ENCODE measurements around the gene TSPAN14. TPM values are rescaled to one million over a fixed set of nuclear protein-coding genes. Genes with fewer than 3 reads are reported as not detected.
A peak's percentile ranks its signal among the peaks of the same experiment; 100 is the strongest.

The TSPAN14 gene
- total RNA-seq, 1 experiment from 2014 or later = 73.5 TPM

DNA sequence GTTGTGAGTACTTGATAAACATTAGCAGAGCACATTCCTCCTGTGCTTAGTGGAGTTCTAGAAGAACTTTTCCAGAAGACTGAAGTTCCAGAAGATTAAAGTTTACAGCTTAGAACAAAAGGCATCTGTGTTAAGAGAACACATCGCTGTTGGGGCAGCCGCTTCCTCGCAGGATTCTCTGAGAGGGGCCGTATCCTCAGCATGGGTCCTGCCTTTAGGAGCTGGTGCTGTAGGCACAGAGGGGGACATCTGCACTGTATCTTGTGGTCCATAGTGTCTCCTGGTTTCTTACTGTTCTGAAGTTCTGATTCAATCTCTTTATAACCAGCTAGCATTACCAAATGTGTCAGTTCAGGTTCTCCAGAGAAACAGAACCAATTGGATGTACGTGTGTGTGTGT is 99.9 kb downstream of the TSPAN14 start:
- TF ChIP-seq CBFB (CRISPR knock-in tag; IDR thresholded peaks at IDR 0.05; ENCODE audit: low read depth) (no peak), ZNF232 (CRISPR knock-in tag; IDR thresholded peaks at IDR 0.05) (no peak), ZNF416 (CRISPR knock-in tag; IDR thresholded peaks at IDR 0.05) (no peak), NR2C2 (CRISPR knock-in tag; IDR thresholded peaks at IDR 0.05) (no peak), GTF2I (CRISPR knock-in tag; conservative IDR thresholded peaks at IDR 0.05) (no peak), ZNF396 (CRISPR knock-in tag; IDR thresholded peaks at IDR 0.05; ENCODE audit: borderline replicate concordance) (no peak), SP1 (CRISPR knock-in tag; conservative IDR thresholded peaks at IDR 0.05) (no peak), RORB (CRISPR knock-in tag; IDR thresholded peaks at IDR 0.05) (no peak), ZNF423 (CRISPR knock-in tag; IDR thresholded peaks at IDR 0.05) (no peak), ZNF138 (CRISPR knock-in tag; conservative IDR thresholded peaks at IDR 0.05) (no peak)
- TF ChIP-seq, protein P1, sequence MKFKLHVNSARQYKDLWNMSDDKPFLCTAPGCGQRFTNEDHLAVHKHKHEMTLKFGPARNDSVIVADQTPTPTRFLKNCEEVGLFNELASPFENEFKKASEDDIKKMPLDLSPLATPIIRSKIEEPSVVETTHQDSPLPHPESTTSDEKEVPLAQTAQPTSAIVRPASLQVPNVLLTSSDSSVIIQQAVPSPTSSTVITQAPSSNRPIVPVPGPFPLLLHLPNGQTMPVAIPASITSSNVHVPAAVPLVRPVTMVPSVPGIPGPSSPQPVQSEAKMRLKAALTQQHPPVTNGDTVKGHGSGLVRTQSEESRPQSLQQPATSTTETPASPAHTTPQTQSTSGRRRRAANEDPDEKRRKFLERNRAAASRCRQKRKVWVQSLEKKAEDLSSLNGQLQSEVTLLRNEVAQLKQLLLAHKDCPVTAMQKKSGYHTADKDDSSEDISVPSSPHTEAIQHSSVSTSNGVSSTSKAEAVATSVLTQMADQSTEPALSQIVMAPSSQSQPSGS (CRISPR knock-in tag; IDR thresholded peaks at IDR 0.05; ENCODE audit: borderline replicate concordance, low read depth) = no peak
- TF ChIP-seq, protein P2, sequence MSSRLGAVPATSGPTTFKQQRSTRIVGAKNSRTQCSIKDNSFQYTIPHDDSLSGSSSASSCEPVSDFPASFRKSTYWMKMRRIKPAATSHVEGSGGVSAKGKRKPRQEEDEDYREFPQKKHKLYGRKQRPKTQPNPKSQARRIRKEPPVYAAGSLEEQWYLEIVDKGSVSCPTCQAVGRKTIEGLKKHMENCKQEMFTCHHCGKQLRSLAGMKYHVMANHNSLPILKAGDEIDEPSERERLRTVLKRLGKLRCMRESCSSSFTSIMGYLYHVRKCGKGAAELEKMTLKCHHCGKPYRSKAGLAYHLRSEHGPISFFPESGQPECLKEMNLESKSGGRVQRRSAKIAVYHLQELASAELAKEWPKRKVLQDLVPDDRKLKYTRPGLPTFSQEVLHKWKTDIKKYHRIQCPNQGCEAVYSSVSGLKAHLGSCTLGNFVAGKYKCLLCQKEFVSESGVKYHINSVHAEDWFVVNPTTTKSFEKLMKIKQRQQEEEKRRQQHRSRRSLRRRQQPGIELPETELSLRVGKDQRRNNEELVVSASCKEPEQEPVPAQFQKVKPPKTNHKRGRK (CRISPR knock-in tag; IDR thresholded peaks at IDR 0.05; ENCODE audit: borderline replicate concordance) = no peak
- TF ChIP-seq, protein P3, sequence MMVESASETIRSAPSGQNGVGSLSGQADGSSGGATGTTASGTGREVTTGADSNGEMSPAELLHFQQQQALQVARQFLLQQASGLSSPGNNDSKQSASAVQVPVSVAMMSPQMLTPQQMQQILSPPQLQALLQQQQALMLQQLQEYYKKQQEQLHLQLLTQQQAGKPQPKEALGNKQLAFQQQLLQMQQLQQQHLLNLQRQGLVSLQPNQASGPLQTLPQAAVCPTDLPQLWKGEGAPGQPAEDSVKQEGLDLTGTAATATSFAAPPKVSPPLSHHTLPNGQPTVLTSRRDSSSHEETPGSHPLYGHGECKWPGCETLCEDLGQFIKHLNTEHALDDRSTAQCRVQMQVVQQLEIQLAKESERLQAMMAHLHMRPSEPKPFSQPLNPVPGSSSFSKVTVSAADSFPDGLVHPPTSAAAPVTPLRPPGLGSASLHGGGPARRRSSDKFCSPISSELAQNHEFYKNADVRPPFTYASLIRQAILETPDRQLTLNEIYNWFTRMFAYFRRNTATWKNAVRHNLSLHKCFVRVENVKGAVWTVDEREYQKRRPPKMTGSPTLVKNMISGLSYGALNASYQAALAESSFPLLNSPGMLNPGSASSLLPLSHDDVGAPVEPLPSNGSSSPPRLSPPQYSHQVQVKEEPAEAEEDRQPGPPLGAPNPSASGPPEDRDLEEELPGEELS (CRISPR knock-in tag; IDR thresholded peaks at IDR 0.05) = no peak
- TF ChIP-seq, protein P4, sequence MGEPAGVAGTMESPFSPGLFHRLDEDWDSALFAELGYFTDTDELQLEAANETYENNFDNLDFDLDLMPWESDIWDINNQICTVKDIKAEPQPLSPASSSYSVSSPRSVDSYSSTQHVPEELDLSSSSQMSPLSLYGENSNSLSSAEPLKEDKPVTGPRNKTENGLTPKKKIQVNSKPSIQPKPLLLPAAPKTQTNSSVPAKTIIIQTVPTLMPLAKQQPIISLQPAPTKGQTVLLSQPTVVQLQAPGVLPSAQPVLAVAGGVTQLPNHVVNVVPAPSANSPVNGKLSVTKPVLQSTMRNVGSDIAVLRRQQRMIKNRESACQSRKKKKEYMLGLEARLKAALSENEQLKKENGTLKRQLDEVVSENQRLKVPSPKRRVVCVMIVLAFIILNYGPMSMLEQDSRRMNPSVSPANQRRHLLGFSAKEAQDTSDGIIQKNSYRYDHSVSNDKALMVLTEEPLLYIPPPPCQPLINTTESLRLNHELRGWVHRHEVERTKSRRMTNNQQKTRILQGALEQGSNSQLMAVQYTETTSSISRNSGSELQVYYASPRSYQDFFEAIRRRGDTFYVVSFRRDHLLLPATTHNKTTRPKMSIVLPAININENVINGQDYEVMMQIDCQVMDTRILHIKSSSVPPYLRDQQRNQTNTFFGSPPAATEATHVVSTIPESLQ (CRISPR knock-in tag; IDR thresholded peaks at IDR 0.05) = no peak
- TF ChIP-seq, protein P5, sequence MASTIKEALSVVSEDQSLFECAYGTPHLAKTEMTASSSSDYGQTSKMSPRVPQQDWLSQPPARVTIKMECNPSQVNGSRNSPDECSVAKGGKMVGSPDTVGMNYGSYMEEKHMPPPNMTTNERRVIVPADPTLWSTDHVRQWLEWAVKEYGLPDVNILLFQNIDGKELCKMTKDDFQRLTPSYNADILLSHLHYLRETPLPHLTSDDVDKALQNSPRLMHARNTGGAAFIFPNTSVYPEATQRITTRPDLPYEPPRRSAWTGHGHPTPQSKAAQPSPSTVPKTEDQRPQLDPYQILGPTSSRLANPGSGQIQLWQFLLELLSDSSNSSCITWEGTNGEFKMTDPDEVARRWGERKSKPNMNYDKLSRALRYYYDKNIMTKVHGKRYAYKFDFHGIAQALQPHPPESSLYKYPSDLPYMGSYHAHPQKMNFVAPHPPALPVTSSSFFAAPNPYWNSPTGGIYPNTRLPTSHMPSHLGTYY (CRISPR knock-in tag; IDR thresholded peaks at IDR 0.05) = no peak
- TF ChIP-seq, protein P6, sequence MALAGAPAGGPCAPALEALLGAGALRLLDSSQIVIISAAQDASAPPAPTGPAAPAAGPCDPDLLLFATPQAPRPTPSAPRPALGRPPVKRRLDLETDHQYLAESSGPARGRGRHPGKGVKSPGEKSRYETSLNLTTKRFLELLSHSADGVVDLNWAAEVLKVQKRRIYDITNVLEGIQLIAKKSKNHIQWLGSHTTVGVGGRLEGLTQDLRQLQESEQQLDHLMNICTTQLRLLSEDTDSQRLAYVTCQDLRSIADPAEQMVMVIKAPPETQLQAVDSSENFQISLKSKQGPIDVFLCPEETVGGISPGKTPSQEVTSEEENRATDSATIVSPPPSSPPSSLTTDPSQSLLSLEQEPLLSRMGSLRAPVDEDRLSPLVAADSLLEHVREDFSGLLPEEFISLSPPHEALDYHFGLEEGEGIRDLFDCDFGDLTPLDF (CRISPR knock-in tag; IDR thresholded peaks at IDR 0.05) = no peak
- no peaks in the 10 kb centered on the region for H3K36me3 Mint-ChIP-seq
- CTCF ChIA-PET = interaction anchor here (1.1 to 2.6 kb wide), 4 partner anchors 42 to 176 kb away, joined by 3 to 24 read pairs (median 4); no protein-coding TSS in a partner anchor
- H3K9me3 Mint-ChIP-seq = no peaks in the 10 kb centered on the region
- POLR2A ChIA-PET = no interaction called here
- no peak overlapping the region for H3K4me3 Mint-ChIP-seq
- peaks cover 18% of the 10 kb centered on the region for H3K4me1 Mint-ChIP-seq
- H3K27ac Mint-ChIP-seq = no peak overlapping the region
- H3K27me3 Mint-ChIP-seq (ENCODE audit: low read depth) = no peaks in the 10 kb centered on the region
- ATAC-seq (no peak), DNase-seq (ENCODE audit: low spot score) (no peak)

DNA sequence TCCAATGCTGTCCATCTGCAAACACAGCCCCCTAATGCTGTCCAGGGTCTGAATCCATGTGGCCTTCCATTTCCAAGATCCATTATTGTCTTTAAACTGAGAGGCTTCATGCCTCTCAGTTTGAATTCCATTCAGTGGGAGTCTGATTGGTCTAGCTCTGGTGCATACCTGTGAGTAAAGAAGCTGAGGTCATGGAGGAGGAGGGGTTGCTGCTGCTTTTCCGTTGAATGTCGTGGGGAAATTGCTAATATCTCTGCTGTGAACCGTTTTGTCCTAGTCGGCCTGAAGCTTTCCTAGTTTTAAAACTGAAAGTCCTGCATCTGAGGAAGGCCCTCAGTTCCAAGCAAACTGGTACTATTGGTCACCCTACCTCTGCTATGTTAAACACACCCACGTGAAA is 101.3 kb downstream of the TSPAN14 start:
- ATAC-seq (peak; percentile 58), DNase-seq (ENCODE audit: low spot score) (no peak)
- H3K4me1 Mint-ChIP-seq = peaks cover 18% of the 10 kb centered on the region
- ChIA-PET CTCF (interaction anchor here (1.8 kb wide), 1 partner anchor 41 kb away, joined by 8 read pairs; no protein-coding TSS in a partner anchor), POLR2A (interaction anchor here (0.6 kb wide), 1 partner anchor 209 kb away, joined by 4 read pairs; no protein-coding TSS in a partner anchor)
- no peaks in the 10 kb centered on the region for H3K9me3 Mint-ChIP-seq
- H3K27me3 Mint-ChIP-seq (ENCODE audit: low read depth) = no peaks in the 10 kb centered on the region
- H3K36me3 Mint-ChIP-seq = no peaks in the 10 kb centered on the region
- no peak overlapping the region for H3K27ac Mint-ChIP-seq
- no peak overlapping the region for H3K4me3 Mint-ChIP-seq
- TF ChIP-seq, protein P7, sequence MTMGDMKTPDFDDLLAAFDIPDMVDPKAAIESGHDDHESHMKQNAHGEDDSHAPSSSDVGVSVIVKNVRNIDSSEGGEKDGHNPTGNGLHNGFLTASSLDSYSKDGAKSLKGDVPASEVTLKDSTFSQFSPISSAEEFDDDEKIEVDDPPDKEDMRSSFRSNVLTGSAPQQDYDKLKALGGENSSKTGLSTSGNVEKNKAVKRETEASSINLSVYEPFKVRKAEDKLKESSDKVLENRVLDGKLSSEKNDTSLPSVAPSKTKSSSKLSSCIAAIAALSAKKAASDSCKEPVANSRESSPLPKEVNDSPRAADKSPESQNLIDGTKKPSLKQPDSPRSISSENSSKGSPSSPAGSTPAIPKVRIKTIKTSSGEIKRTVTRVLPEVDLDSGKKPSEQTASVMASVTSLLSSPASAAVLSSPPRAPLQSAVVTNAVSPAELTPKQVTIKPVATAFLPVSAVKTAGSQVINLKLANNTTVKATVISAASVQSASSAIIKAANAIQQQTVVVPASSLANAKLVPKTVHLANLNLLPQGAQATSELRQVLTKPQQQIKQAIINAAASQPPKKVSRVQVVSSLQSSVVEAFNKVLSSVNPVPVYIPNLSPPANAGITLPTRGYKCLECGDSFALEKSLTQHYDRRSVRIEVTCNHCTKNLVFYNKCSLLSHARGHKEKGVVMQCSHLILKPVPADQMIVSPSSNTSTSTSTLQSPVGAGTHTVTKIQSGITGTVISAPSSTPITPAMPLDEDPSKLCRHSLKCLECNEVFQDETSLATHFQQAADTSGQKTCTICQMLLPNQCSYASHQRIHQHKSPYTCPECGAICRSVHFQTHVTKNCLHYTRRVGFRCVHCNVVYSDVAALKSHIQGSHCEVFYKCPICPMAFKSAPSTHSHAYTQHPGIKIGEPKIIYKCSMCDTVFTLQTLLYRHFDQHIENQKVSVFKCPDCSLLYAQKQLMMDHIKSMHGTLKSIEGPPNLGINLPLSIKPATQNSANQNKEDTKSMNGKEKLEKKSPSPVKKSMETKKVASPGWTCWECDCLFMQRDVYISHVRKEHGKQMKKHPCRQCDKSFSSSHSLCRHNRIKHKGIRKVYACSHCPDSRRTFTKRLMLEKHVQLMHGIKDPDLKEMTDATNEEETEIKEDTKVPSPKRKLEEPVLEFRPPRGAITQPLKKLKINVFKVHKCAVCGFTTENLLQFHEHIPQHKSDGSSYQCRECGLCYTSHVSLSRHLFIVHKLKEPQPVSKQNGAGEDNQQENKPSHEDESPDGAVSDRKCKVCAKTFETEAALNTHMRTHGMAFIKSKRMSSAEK (CRISPR knock-in tag; IDR thresholded peaks at IDR 0.05; ENCODE audit: borderline replicate concordance) = no peak
- TF ChIP-seq RELA (CRISPR knock-in tag; IDR thresholded peaks at IDR 0.05; ENCODE audit: borderline replicate concordance) (no peak), PRRX2 (CRISPR knock-in tag; IDR thresholded peaks at IDR 0.05) (no peak)
- TF ChIP-seq, protein P8, sequence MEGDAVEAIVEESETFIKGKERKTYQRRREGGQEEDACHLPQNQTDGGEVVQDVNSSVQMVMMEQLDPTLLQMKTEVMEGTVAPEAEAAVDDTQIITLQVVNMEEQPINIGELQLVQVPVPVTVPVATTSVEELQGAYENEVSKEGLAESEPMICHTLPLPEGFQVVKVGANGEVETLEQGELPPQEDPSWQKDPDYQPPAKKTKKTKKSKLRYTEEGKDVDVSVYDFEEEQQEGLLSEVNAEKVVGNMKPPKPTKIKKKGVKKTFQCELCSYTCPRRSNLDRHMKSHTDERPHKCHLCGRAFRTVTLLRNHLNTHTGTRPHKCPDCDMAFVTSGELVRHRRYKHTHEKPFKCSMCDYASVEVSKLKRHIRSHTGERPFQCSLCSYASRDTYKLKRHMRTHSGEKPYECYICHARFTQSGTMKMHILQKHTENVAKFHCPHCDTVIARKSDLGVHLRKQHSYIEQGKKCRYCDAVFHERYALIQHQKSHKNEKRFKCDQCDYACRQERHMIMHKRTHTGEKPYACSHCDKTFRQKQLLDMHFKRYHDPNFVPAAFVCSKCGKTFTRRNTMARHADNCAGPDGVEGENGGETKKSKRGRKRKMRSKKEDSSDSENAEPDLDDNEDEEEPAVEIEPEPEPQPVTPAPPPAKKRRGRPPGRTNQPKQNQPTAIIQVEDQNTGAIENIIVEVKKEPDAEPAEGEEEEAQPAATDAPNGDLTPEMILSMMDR (IDR thresholded peaks at IDR 0.05) = no peak

Data from WTC11 (cell line).